Uterus (tissue), 4 donors: Measurements from ENCODE around the gene OSTN. TPM values are rescaled to one million over a fixed set of nuclear protein-coding genes. Genes with fewer than 3 reads are reported as not detected.

Experiments used
- DNase-seq, 2 donors: peaks; one replicate each; pipeline ENCODE4 v3.0.0-alpha.2; 2019 to 2020
- H3K27ac ChIP-seq, 2 donors: fragments of 200-600 bp; sonication (generic); 1 replicate in 1 of 2; 2 replicates in 1 of 2; pipeline ENCODE4 v1.5.1; 2016 to 2018
- H3K27me3 ChIP-seq, 2 donors: fragments of 200-600 bp; sonication (generic); one replicate each; pipeline ENCODE4 v1.5.1; 2018 to 2019; ENCODE audit warnings: control low read depth in 1 of 2
- H3K36me3 ChIP-seq, 2 donors: fragments of 200-600 bp; sonication (generic); one replicate each; pipeline ENCODE4 v1.5.1; 2019; ENCODE audit warnings: control low read depth in 1 of 2
- H3K4me1 ChIP-seq, 2 donors: fragments of 200-600 bp; sonication (generic); one replicate each; pipeline ENCODE4 v1.5.1; 2018 to 2019; ENCODE audit warnings: control low read depth in 1 of 2
- H3K4me3 ChIP-seq, 2 donors: fragments of 200-600 bp; sonication (generic); 1 replicate in 1 of 2; 2 replicates in 1 of 2; pipeline ENCODE4 v1.5.1; 2018 to 2019; ENCODE audit warnings: mild to moderate bottlenecking in 1 of 2
- H3K9me3 ChIP-seq, 2 donors: fragments of 200-600 bp; sonication (generic); one replicate each; pipeline ENCODE4 v1.5.1; 2019; ENCODE audit warnings: control low read depth in 1 of 2
- POLR2A ChIP-seq, 2 donors: fragments of 450-650 bp; IDR thresholded peaks; one replicate each; pipeline ENCODE4 v1.6.1; 2016; ENCODE audit warnings: antibody characterized with exemption in 2 of 2, mild to moderate bottlenecking in 1 of 2, moderate library complexity in 1 of 2
- intact Hi-C: fragments of 100-400 bp; cut with DNase I; formaldehyde crosslinking; loops from one replicate; pipeline ENCODE4 v1.15.1; 2023; ENCODE audit warnings: low total_unique reads
- total RNA-seq, 4 donors: library from RNA; depleted of rRNA in 3 of 4; stranded (reverse); fragments of >200 nt in 3 of 4; gene quantifications; one replicate each; pipeline versions ENCODE4 v1.1.0 to v1.2.4, GENCODE V29; 2014 to 2023
- TF ChIP-seq, protein P1 (sequence below), 4 experiments: fragments of 200-600 bp in 2 of 4; fragments of 450-650 bp in 2 of 4; sonication (generic) in 2 of 4; IDR thresholded peaks; one replicate each; pipeline ENCODE4 v1.5.1; 2016 to 2019; ENCODE audit warnings: antibody characterized with exemption in 4 of 4, mild to moderate bottlenecking in 2 of 4, moderate library complexity in 1 of 4
- donor health status: DM: yes; HTN: yes; CAD: no.

OSTN gene
- total RNA-seq, 4 donors from 2014 or later = 0.28 TPM; not detected in 3

DNA sequence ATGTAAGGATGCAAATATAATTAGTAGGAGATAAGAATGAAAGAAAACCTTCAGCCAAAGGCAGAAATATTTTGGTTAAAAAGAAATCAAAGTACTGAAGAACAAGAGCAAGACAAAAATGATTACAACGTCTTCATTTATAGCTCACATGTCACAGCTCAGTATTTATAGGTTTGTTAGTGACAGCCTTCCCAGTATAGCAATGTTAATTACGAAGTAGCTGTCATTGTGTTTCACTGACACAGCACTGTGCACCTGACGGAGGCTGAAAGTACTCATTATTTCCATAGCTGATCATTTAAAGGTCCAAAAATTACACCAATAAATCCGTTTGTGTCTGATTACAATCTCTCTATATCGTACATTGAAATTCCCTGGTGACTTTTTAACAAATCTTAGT is 561 bp upstream of the OSTN start:
- TF ChIP-seq, protein P1, sequence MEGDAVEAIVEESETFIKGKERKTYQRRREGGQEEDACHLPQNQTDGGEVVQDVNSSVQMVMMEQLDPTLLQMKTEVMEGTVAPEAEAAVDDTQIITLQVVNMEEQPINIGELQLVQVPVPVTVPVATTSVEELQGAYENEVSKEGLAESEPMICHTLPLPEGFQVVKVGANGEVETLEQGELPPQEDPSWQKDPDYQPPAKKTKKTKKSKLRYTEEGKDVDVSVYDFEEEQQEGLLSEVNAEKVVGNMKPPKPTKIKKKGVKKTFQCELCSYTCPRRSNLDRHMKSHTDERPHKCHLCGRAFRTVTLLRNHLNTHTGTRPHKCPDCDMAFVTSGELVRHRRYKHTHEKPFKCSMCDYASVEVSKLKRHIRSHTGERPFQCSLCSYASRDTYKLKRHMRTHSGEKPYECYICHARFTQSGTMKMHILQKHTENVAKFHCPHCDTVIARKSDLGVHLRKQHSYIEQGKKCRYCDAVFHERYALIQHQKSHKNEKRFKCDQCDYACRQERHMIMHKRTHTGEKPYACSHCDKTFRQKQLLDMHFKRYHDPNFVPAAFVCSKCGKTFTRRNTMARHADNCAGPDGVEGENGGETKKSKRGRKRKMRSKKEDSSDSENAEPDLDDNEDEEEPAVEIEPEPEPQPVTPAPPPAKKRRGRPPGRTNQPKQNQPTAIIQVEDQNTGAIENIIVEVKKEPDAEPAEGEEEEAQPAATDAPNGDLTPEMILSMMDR (IDR thresholded peaks at IDR 0.05) = no peak
- Histone ChIP-seq H3K4me3 (no peak overlapping the region), H3K27me3 (no peaks in the 10 kb centered on the region), H3K36me3 (no peaks in the 10 kb centered on the region), H3K4me1 (no peaks in the 10 kb centered on the region), H3K9me3 (no peaks in the 10 kb centered on the region), H3K27ac (no peak overlapping the region)
- intact Hi-C loops = no loop called here
- no peak for DNase-seq

- Histone ChIP-seq H3K36me3 (no peaks in the 10 kb centered on the region), H3K4me3 (no peak overlapping the region), H3K27ac (no peak overlapping the region), H3K4me1 (no peaks in the 10 kb centered on the region), H3K27me3 (no peaks in the 10 kb centered on the region), H3K9me3 (no peaks in the 10 kb centered on the region)
- intact Hi-C loops = no loop called here
- no peak for DNase-seq
- TF ChIP-seq POLR2A (IDR thresholded peaks at IDR 0.05) = no peak
- TF ChIP-seq, protein P1 (IDR thresholded peaks at IDR 0.05) = no peak
These were observed 11.0 kb downstream of the OSTN start for GRCh38 chr3:191210032-191210431.

- Histone ChIP-seq H3K27me3 (no peaks in the 10 kb centered on the region), H3K36me3 (no peaks in the 10 kb centered on the region), H3K4me3 (no peak overlapping the region), H3K27ac (no peak overlapping the region), H3K9me3 (no peaks in the 10 kb centered on the region), H3K4me1 (no peaks in the 10 kb centered on the region)
- no peak for DNase-seq
- intact Hi-C loops = no loop called here
- TF ChIP-seq, protein P1 (IDR thresholded peaks at IDR 0.05) = no peak
- no peak for TF ChIP-seq POLR2A (IDR thresholded peaks at IDR 0.05)
These were observed 17.5 kb downstream of the OSTN start for GRCh38 chr3:191216510-191216909.

DNA sequence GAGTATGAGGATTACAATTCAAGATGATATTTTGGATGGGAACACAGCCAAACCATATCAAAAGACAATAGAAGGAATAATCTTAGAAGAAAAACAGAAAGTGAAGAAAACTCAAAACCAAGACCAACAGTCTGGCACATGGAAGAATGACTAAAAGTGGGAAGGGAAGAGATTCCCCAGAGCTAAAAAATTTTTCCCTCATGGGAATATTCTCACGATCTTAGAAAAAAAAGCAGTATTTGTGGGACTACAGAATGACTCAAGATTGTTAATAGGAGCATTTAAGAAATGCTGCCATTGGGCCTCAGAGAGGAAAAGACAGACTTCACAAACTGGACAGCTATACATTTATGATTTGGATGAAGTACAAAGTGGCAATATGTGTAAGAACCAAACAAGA is 18.3 kb downstream of the OSTN start:
- H3K36me3 ChIP-seq = no peaks in the 10 kb centered on the region
- intact Hi-C loops = no loop called here
- TF ChIP-seq, protein P1 (IDR thresholded peaks at IDR 0.05) = no peak
- TF ChIP-seq POLR2A (IDR thresholded peaks at IDR 0.05) = no peak
- H3K27ac ChIP-seq = no peak overlapping the region
- no peaks in the 10 kb centered on the region for H3K27me3 ChIP-seq
- no peak for DNase-seq
- H3K9me3 ChIP-seq = no peaks in the 10 kb centered on the region
- H3K4me1 ChIP-seq = no peaks in the 10 kb centered on the region
- H3K4me3 ChIP-seq = no peak overlapping the region

DNA sequence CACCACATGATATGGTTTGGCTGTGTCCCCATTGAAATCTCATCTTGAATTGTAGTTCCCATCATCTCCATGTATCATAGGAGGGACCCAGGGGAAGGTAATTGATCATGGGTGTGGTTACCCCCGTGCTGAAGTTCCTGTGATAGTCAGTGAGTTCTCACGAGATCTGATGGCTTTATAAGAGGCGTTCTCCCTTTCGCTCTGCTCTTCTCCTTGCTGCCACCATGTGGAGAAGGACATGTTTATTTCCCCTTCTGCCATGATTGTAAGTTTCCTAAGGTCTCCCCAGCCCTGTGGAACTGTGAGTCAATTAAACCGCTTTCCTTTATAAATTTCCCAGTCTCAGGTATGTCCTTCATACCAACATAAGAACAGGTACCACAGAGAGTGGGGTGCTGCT is 21.9 kb downstream of the OSTN start:
- intact Hi-C loops = no loop called here
- DNase-seq = no peak
- no peaks in the 10 kb centered on the region for H3K9me3 ChIP-seq
- H3K27me3 ChIP-seq = no peaks in the 10 kb centered on the region
- no peaks in the 10 kb centered on the region for H3K4me1 ChIP-seq
- TF ChIP-seq, protein P1 (IDR thresholded peaks at IDR 0.05) = no peak
- no peak for TF ChIP-seq POLR2A (IDR thresholded peaks at IDR 0.05)
- no peaks in the 10 kb centered on the region for H3K36me3 ChIP-seq
- H3K27ac ChIP-seq = no peak overlapping the region
- H3K4me3 ChIP-seq = no peak overlapping the region
